Kidney epithelial cell (primary cell): ENCODE results near the gene SIM2. TPM values are rescaled to one million over a fixed set of nuclear protein-coding genes. Genes with fewer than 3 reads are reported as not detected.

Source experiments
- DNase-seq: peaks from one replicate; pipeline ENCODE4 v3.0.0-alpha.2; 2010; ENCODE audit warnings: low read depth
- H3K27me3 ChIP-seq: 2 replicates; pipeline ENCODE4 v1.6.0; 2011; ENCODE audit warnings: low read length; ENCODE audit not compliant: control insufficient read depth, insufficient read depth
- H3K36me3 ChIP-seq: 2 replicates; pipeline ENCODE4 v1.5.1; 2011; ENCODE audit warnings: low read length; ENCODE audit not compliant: control insufficient read depth, insufficient read depth
- H3K4me3 ChIP-seq: 2 replicates; pipeline ENCODE4 v1.5.1; 2011; ENCODE audit warnings: low read depth, mild to moderate bottlenecking, control low read depth, low read length
- CTCF ChIP-seq: IDR thresholded peaks from 2 replicates; pipeline ENCODE4 v1.5.1; 2011; ENCODE audit warnings: mild to moderate bottlenecking, moderate library complexity, low read length, control low read depth, inconsistent platforms; ENCODE audit not compliant: insufficient read depth, poor library complexity, severe bottlenecking
- total RNA-seq: library from RNA; depleted of rRNA; stranded (reverse); fragments of >200 nt; gene quantifications from 2 replicates; pipeline ENCODE4 v1.2.3, GENCODE V29; 2015

Gene SIM2
- total RNA-seq, 1 donor from 2014 or later = 9.5 TPM

GRCh38 chr21:36694031-36694515, 4.8 kb upstream of the SIM2 start:
- H3K4me3 ChIP-seq = no peak overlapping the region
- TF ChIP-seq CTCF = no peak
- H3K27me3 ChIP-seq = peaks cover 85% of the 10 kb centered on the region
- no peak for DNase-seq
- no peaks in the 10 kb centered on the region for H3K36me3 ChIP-seq

- Histone ChIP-seq H3K27me3 (peaks cover 87% of the 10 kb centered on the region), H3K36me3 (no peaks in the 10 kb centered on the region), H3K4me3 (no peak overlapping the region)
- no peak for TF ChIP-seq CTCF
- no peak for DNase-seq
These were observed 4.2 kb upstream of the SIM2 start for GRCh38 chr21:36694593-36695282.

GRCh38 chr21:36695283-36695634, 3.7 kb upstream of the SIM2 start:
- no peak for TF ChIP-seq CTCF
- H3K4me3 ChIP-seq = no peak overlapping the region
- no peak for DNase-seq
- H3K27me3 ChIP-seq = peaks cover 90% of the 10 kb centered on the region
- no peaks in the 10 kb centered on the region for H3K36me3 ChIP-seq

GRCh38 chr21:36695671-36696389, 3.1 kb upstream of the SIM2 start:
- Histone ChIP-seq H3K4me3 (peak overlapping the region; percentile 10), H3K36me3 (no peaks in the 10 kb centered on the region), H3K27me3 (peaks cover 96% of the 10 kb centered on the region)
- no peak for DNase-seq
- TF ChIP-seq CTCF = no peak

- no peak for TF ChIP-seq CTCF
- Histone ChIP-seq H3K27me3 (peaks cover 98% of the 10 kb centered on the region), H3K36me3 (no peaks in the 10 kb centered on the region), H3K4me3 (peak overlapping the region; percentile 2)
- DNase-seq = no peak
These were observed 2.4 kb upstream of the SIM2 start for GRCh38 chr21:36696390-36697059.
